ENCODE results near the gene RDH13.
"Not testable (repeated sequence)": the region's sequence is repeated elsewhere in the genome, so short reads cannot be mapped to it uniquely, and the experiment has no call there.

RDH13 gene

DNA sequence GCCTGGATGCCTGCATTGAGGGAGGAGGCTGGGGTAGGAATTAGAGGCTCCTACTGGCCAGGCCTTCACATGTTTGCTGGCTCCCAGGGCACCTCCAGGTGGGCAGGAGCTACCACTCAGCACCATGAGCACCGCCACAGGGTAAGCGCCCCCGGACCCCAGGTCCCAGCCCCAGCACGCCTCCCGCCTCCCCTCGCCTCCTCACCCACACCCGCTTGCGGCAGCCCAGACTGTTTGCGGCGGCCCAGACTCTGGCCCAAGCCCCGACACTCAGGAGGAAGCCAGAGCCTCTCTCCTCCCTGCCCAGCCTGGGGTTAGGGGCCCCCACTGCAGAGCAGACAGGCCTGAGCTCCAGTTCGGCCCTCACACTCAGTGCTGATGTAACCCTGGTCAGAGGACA lies 13.4 kb upstream of the RDH13 start:
- no peak for DNase-seq

DNA sequence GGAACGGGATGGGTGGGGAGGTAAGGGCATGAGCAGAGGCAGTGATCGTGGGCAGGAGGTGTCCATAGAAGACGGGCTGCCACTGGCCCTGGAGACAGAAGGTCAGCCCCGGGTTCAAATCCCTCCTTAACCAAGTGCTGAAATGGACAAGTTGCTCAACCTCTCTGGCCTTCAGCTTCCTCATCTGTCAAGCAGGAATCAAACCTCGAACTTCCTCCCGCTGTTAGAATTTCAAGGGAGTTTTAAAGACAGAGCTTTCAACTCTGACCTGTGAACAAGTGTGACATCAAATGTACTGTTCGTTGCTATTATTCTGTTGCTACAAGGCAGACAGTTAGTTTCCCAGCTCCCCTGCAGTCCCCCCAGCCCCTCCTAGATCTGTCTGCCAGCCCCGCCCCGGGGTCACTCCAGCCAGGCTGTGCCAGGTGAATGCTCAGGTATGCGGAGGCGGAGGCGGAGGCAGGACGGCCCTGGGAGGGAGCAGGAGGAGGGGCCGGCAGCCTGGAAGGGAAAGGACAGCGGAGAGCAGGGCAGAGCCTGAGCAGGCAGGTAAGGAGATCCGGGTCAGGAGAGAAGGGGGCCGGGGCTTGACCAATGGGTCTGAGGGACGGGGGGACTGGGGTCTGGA lies 12.5 kb upstream of the RDH13 start, which contains the start of gene EPS8L1:
Gene EPS8L1, plus strand, starts transcription at position 499 of the 628 bp plus-strand sequence. CDS start 576 bp downstream, outside the sequence.
- no peak for DNase-seq

DNA sequence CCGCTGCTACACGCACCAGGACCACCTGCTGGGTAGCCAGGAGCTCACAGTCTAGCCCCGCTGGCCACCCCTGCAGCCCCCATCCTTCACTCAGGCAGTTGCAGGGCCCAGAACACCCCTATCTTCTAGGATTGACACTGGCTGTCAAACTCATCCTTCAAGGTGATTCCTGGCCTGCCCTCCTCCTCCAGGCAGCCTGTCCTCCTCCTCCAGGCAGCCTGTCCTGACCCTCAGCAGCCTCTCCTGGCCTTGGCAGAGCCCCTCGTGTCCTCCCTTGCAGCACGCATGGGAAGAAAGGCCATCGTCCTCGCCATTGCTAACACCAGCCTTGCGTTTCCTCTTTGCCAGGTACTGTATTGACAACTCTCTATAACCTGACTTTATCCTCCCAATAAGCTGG lies 9.0 kb upstream of the RDH13 start:
- no peak for DNase-seq

DNA sequence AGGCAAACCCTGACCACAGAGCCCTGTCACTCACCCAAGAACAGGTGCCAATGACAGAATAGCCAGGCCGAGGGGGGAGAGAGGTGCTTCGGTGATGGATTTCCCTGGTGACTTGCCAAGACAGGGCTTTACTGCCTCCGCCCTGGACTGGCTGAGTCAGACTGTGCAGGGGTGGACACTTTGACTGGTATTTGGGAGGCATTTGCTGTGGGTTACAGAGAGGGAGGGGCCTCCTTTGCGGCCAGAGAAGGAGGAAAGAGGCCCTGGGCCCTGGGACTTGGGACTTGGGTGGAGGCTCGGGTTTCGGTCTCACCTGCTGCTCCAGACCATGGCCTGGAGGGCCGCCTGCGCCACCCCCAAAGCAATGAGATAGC lies 8.2 kb upstream of the RDH13 start:
- no peak for DNase-seq

DNA sequence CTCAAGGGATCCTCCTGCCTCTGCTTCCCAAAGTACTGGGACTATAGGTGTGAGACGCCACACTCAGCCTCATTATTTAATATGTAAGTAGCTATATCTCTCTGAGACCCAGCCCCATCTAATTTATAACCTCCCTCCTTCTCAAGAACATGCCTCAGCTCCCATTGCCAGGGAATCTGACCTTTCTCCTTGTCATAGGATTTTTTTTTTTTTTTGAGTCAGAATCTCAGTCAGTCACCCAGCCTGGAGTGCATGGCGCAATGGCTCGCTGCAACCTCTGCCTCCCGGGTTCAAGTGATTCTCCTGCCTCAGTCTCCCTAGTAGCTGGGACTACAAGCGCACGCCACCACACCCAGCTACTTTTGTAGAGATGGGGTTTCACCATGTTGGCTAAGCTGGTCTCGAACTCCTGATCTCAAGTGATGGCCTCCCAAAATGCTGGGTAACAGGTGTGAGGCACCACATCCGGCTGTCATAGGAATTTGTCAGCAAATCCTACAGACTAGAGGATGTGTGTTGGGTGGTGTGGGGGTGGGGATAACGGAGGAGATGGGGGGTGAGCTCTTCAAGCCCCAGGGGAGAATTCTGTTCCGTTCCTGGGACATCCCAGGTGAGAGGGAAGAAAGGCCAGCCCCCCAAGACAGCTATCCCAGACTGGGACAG lies 7.6 kb upstream of the RDH13 start:
- DNase-seq: no peak

DNA sequence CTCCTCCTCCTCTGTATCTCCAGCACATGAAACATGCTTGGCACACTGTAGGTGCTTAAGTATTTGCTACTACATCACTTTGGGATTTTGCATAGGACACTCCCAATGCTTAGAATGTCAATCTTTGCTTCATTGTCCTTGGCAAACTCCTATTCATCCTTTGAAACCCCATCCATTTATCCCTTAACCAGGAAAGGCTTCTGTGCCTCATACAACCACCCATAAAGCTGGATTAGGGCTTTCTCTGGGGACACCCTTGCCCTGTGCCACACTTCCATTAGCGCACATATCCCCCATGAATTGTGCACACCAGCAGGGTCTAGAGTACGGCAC lies 6.9 kb upstream of the RDH13 start:
- no peak for DNase-seq

DNA sequence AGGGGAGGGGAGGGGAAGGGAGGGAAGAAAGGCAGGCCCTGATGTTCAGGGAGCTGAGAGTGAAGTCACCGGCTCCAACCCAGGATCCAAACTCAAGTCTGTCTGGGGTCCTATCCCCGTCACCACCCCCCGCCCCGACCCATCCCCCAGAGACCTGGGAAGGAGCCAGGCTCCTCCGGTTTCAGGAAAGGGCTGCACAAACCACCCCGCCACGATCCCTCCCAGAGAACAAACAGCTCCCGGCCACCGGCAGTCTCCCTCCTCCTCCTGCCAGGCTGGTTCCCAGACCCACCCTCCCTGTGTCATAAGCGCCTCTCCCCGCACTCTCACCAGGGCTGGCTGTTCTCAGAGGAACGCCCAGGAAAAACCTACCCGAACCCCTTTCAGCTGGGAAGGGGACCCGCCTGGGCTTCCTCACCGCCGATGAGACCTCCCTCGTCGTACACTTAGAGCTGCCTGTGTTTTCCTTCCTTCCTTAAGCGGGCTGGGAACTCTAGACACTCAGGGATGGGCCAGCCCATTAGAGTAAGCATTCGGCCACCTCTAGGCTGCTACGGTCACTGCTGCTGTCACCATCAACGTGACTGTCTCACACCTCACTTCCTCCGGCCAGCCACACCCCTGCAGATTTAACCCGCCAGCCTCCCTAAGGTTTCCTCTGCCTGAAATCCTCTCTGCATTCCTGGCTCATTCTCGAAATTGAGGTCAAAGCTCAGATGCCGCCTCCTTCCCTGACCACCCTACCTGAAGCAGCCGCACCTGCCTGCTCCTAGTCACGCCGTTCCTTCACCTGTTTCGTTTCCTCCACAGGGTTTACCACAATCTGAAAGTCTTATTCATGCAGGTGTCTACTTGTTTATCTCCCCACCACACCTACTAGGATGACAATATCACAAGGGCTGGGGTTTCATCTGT lies 6.3 kb upstream of the RDH13 start:
- no peak for DNase-seq

DNA sequence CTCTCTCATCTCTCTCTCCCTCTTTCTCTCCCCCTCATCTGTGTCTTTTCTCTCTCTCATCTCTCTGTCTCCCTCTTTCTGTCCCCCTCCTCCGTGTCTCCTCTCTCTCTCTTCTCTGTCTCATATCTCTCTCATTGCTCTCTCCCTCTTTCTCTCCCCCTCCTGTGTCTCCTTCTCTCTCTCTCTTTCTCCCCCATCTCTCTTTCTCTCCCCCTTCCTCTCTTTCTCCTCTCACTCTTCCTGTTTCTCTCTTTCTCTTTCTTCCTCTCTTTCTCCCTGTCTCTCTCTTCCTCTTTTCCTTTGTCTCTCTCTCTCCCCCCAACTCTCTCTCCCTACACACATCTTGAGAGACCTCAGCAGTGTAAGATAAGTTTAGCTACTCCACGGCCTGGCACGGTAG lies 4.9 kb upstream of the RDH13 start:
- no peak for DNase-seq

DNA sequence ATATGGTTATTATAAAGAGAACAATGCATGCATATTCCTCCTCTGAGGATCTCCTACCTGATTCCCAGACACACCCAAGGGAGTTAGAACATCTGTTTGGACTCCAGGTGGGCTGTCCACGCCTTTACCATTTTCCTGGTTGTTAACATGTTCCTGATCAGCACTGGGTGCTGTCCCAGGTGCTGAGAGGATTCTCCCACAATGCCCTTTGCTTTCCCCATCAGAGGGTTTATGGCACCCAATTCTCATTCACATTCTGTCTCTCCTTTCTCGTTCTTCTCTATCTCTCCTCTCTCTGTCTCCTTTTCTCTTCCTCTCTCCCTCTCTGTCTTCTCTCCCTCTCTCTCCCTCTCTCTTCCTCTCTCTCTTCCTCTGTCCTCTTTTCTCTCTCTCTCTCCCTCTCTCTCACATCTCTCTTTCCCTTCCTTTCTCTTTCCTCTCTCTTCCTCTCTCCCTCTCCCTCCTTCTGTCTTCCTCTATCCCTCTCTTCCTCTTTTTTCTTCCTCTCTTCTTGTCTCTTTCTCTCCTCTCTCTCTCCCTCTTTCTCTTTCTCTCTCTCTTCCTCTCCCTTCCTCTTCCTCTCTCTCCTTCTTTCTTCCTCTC lies 3.3 kb upstream of the RDH13 start:
- no peak for DNase-seq

DNA sequence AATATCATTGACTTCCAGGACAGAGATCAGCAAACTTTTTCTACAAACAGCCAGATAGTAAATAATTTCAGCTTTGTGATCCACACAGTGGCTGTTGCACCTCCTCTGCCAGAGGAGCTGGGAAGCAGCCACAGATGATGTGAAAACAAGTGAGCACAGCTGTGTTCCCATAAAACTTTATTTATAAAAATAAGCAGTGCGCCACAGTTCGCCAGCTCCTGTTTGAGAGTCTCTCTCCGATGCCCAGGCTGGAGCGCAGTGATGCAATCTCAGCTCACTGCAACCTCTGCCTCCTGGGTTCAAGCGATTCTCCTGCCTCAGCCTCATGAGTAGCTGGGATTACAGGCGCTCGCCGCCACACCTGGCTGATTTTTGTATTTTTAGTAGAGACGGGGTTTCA lies 2.6 kb upstream of the RDH13 start:
- DNase-seq: not testable (repeated sequence)

DNA sequence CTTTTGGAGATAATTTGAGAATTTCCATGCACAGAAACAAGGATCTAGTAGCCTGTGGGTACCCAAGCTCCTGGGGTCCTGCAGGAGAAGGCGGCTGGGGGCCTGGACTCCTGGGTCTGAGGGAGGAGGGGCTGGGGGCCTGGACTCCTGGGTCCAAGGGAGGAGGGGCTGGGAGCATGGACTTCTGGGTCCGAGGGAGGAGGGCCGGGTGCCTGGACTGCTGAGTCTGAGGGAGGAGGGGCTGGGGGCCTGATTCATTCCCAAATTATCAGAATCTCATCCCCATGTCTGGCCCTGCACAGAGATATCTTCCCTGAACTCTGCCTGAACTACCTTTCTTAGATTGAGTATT lies 520 bp upstream of the RDH13 start:
- no peak for DNase-seq

DNA sequence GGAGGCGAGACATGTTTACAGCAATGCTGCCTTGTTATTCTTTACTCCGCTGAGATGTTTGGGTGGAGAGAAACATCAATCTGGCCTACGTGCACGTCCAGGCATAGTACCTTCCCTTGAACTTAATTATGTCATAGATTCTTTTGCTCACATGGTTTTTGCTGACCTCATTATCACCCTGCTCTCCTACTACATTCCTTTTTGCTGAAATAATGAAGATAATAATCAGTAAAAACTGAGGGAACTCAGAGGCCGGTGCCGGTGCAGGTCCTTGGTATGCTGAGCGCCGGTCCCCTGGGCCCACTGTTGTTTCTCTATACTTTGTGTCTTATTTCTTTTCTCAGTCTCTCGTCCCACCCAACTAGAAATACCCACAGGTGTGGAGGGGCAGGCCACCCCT lies 2.7 kb downstream of the RDH13 start:
- DNase-seq: not testable (repeated sequence)

DNA sequence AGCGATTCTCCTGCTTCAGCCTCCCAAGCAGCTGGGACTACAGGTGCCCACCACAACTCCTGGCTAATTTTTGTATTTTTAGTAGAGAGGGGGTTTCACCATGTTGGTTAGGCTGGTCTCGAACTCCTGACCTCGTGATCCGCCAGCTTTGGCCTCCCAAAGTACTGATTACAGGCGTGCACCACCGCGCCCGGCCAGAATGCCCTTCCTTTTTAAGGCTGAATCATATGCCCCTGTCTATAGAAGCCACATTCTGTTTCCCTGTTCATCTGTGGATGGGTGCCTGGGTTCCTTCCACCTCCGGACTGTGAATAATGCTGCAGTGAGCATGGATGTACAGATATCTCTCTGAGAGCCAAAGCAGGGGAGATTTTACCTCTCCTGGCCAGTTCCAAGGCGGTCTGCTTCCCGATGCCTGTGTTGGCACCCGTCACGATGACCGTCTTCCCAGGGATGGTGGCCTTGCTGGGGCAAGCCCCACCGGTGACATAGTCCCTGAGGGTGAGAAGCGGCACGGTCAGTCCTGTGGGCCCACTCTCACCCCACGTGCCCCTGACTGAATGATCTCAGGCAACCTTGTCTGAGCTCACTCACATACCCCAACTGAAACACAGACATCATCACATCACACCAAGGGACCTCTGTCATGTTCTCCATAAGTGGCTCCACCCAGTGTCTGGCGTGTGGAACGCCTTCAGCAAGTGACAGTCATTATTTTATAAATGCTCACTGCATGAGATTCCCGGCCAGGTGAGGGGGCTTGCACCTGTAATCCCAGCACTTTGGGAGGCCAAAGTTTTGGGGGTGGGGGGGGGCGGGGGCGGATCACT lies 4.0 kb downstream of the RDH13 start:
- no peak for DNase-seq

DNA sequence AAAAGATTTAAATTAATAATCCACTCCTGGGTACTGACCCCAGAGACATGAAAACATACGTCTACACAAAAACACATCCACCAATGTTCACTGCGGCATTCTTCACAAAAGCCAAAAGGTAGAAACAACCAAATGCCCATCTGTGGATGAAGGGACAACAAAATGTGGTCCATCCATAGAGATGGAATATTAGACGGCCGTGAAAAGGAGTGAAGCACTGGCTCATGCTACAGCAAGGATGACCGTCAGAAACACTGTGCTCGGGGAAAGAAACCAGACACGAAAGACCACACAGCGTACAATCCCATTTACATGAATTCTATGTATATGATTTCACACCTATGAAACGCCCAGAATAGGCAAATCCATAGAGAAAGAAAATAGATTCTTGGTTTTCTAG lies 6.1 kb downstream of the RDH13 start:
- no peak for DNase-seq

DNA sequence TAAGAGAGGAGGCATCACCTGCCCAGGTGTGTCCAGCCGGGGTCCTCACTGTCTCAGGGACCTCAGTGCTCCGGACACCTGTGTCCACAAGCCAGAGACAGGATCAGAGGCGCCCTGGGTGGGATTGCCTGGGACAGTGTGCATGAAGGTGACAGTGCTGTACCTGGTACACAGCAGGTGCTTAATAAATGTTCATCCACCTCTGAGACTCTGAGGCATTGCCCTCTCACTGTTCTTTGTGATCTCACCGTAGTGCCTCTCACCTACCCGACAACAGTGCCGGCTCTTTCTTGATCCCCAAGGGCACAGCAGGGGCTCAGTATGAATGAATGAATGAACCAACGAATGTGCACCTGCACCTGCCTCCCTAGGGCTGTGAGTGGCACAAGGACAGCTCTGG lies 9.2 kb downstream of the RDH13 start:
- DNase-seq: no peak

DNA sequence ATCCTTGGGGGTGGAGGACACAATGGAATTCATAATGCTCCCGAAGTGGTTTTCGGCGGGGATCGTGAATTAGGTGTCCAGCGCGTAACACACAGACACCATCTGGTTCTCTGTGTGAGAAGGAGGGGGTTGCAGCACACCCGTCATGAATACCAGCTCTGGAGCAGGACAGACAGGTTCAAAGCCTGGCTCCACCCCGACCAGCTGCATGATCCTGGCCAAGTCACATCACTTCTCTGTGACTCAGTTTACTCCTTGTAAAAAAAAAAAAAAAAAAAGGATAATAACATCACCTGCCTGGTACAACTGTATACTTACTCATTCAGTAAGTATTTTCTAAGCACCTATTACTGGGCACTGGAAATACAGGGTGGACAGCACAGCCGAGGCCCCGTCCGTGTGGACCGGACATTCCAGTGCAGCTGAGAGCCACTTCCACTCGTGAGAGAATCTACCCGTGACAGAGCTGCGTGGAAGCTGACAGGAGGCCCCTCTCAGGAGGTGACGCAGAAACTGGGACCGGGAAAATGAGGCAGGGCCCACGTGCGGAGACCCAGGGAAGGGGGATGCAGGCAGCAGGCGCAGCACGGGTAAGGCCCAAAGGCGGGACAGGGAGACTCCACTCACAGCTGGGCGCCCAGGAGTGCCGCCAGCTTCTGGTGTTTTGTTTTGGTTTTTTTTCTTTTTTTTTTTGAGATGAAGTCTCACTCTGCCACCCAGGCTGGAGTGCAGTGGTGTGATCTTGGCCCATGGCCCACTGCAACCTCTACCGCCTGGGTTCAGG lies 12.0 kb downstream of the RDH13 start:
- no peak for DNase-seq

DNA sequence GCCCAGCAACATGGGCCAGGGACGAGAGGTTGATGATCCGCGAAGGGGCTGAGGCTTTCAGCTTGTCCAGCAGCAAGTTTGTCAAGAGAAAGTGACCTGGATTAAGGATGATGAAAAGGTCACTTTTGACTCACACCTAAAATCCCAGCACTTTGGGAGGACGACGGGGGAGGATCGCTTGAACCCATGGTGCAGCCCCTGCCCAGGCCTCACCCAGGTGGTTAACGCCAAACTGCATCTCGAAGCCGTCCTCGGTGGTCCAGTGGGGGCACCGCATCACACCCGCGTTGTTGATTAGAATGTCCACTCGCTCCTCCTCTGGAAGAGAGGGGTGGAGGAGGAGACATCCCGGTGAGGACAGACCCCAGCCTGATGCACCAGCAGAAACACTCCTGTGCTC lies 14.5 kb downstream of the RDH13 start:
- DNase-seq: no peak

DNA sequence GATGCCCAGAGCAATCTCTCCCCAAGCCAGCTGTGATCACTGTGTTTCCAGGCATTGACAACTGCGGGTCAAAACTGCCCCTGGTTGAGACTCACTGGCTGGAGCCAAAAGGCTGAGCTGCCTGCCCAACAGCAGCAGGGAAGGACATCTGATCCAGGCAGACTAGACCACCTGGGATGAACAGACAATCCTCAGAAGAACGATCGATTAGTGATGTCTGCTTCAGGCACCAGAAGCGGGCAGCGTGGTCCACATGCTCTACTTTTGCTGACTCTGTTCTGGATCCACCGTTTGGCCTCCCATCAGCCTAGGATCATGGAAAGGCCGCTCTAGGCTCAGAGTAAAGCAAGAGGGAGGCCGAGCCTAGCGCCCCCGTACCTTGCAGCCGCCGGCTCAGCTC lies 15.0 kb downstream of the RDH13 start:
- no peak for DNase-seq

DNA sequence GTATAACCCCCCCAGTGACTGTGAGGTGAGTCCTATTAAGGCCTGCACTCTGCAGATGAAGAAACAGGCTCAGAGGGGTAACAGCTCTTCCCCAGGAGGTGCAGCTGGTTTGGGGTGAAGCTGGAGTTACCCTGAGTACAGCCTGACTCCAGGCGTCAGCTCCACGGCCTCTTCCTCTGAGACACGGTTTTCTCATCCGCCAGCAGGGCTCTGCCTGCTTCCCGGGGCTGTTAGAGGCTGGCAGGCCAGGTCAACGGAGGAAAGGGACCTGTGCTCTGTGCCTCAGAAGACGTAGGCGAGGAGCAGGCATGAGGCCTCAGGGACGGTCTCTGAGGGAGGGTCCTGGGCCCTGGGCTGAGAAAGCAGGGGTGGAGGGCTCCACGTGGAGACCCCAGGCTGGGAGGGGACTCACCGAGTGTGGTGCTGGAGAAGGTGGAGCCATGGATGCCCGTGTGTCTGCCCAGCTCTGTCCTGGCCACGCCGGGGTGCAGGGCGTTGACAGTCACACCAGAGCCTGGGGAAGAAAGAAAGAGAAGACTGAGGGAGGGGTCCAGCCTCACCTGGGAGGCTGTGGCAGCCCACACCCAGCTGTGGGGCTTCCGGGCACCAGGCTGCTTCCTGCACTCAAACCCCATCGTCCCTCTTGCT lies 15.8 kb downstream of the RDH13 start:
- DNase-seq: no peak

DNA sequence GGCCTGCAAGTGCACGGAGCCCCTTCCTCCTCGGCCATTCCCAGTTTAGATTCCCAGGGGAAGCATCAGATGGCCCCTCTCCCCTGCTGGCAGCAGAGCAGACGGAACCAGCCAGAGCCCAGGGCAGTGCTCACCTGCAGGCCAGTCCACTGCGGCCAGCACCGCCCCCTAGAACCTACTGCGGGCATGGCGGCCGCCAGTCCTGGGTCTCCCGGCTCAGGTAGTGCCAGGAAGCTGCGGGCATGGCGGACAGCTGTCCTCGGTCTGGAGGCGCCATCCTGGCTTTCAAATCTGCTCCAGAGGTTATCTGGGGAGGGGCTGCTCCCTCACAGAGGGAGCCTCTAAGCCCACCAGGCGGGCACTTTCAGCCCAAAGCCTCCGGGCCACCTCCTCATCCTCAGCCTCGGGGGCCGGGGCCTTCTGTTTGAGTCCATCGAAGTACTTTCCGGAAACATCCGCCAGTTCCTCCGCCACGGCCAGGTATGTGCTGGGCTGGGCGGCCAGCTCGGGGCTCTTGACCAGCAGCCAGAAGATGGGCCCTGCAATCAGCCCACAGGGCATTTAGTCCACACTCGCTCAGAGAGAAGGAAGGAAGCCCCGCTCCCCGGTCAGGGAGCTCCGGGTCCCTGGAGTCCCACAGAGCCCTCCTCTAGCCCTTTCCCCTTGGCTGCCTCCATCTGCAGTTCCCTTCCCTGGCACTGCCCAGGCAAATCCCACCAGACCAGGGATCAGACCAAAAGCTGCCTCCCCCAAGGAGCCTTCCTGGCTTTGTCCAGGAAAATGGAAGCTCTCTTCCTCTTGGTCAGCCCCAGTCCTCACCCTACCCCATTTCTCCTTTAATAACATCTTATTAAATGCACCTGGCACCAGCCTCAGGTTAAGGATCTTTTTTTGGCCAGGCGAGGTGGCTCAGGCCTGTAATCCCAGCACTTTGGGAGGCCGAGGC lies 17.9 kb downstream of the RDH13 start:
- no peak for DNase-seq
